Ectodermal cell (in vitro differentiated cells): ENCODE measurements around the gene CLCN1.

ENCODE experiments used
- H3K27ac ChIP-seq: 2 replicates; pipeline ENCODE4 v1.7.0; 2013; ENCODE audit warnings: mild to moderate bottlenecking, low read depth, low read length; ENCODE audit not compliant: insufficient read depth, poor library complexity, severe bottlenecking
- H3K27me3 ChIP-seq: 2 replicates; pipeline ENCODE4 v1.7.0; 2013; ENCODE audit warnings: mild to moderate bottlenecking, low read length; ENCODE audit not compliant: insufficient read depth, control insufficient read depth, poor library complexity, severe bottlenecking
- H3K36me3 ChIP-seq: one replicate; pipeline ENCODE4 v1.7.0; 2013; ENCODE audit warnings: low read length; ENCODE audit not compliant: control insufficient read depth, insufficient read depth
- H3K4me1 ChIP-seq: one replicate; pipeline ENCODE4 v1.7.0; 2013; ENCODE audit warnings: low read length; ENCODE audit not compliant: control insufficient read depth, insufficient read depth
- H3K4me3 ChIP-seq: 2 replicates; pipeline ENCODE4 v1.7.0; 2013; ENCODE audit warnings: low read depth, low read length, control low read depth; ENCODE audit not compliant: insufficient read depth
- H3K9me3 ChIP-seq: 2 replicates; pipeline ENCODE4 v1.7.0; 2013; ENCODE audit warnings: mild to moderate bottlenecking, low read length, moderate library complexity; ENCODE audit not compliant: control insufficient read depth
- WGBS, 2 experiments: methylation state at CpG; one replicate each; pipeline ENCODE4 v1.1.7; 2013; ENCODE audit warnings: missing lambda C conversion rate in 2 of 2; 5-methylcytosine and 5-hydroxymethylcytosine counted together

Gene CLCN1

DNA sequence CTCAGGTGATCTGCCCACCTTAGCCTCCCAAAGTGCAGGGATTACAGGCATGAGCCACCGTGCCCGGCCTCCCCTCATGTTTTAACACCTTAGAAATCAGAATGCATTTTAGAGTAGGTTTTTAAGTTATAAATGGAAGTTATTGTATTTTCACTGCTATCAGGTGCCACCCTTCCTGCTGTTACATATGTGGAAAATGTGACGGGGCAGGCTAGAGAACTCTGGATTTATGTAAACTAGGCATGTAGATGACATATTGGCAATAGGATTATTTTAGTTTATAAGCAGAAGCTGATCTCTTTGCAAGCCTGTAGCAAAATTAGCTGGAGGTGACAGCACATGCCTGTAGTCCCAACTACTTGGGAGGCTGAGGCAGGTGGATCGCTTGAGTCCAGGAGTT is 25.6 kb upstream of the CLCN1 start:
- Histone ChIP-seq H3K4me3 (no peak overlapping the region), H3K36me3 (peaks cover 32% of the 10 kb centered on the region)
- WGBS, 2 experiments, result 93 to 97% methylated on average over 4 of the region's 4 CpGs

DNA sequence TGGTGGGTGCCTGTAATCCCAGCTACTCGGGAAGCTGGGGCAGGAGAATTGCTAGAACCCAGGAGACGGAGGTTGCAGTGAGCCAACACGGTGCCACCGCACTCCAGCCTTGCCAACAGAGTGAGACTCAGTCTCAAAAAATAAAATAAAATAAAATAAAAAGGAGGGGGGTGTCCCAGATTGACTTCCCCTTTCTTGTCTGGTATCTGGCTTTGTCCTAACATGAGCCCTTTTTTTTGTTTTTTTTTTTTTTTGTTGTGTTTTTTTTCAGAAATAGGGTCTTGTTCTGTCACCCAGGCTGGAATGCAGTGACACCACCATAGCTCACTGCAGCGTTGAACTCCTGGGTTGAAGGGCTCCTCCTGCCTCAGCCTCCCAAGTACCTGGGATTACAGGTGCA is 23.0 kb upstream of the CLCN1 start:
- no peak overlapping the region for H3K27ac ChIP-seq
- WGBS, 2 experiments, result 97 to 99% methylated on average over 5 of the region's 5 CpGs

More for the DNA sequence above, 25.6 kb upstream of the CLCN1 start:
- Histone ChIP-seq H3K27me3 (peaks cover 6% of the 10 kb centered on the region), H3K27ac (no peak overlapping the region), H3K4me1 (peaks cover 17% of the 10 kb centered on the region), H3K9me3 (no peaks in the 10 kb centered on the region)

DNA sequence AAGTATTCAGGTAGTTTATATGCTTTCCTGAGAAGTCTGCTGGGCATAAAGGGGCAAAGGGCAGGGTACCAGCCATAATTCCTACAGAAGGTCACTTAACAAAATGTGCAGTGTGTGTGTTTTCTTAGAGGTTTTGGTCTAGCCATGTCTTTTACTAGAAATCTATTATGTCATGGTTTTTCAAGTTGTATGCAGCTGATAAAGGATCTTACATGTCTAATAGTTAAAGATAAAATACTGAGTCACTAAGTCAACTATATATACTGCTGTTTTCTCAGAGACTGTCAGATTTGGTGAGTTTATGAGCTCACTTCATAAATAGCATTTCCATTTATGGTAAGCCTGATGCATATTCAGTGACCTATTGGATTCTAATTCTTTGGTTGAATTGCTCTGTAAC is 20.0 kb upstream of the CLCN1 start:
- no peak overlapping the region for H3K4me3 ChIP-seq
- H3K36me3 ChIP-seq, result peaks cover 77% of the 10 kb centered on the region
- no peaks in the 10 kb centered on the region for H3K4me1 ChIP-seq
- no peaks in the 10 kb centered on the region for H3K27me3 ChIP-seq
- no peaks in the 10 kb centered on the region for H3K9me3 ChIP-seq
- no peak overlapping the region for H3K27ac ChIP-seq

More for the DNA sequence above, 23.0 kb upstream of the CLCN1 start:
- peaks cover 52% of the 10 kb centered on the region for H3K36me3 ChIP-seq
- no peaks in the 10 kb centered on the region for H3K9me3 ChIP-seq
- no peak overlapping the region for H3K4me3 ChIP-seq
- H3K4me1 ChIP-seq, result peaks cover 15% of the 10 kb centered on the region
- no peaks in the 10 kb centered on the region for H3K27me3 ChIP-seq

DNA sequence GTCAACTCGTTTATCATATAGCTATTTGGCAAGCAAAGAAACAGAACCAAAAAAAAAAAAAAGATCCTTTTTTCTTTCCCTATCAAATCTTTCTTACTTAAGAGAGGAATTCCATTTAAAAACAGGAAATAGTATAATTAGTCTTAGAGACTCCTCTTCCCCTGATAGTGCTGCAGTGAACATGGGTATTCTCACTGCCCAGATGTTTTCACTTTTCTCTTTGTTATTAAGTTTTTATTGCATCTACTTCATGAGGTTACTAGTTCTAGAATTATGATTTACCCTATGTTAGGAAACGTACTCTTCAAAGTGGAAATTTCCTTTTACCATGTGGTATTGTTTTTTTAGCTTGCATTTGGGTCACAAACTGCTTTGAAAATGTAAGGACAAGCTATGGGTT is 19.2 kb upstream of the CLCN1 start:
- Histone ChIP-seq H3K36me3 (peaks cover 83% of the 10 kb centered on the region), H3K9me3 (no peaks in the 10 kb centered on the region), H3K27me3 (no peaks in the 10 kb centered on the region), H3K4me1 (no peaks in the 10 kb centered on the region), H3K4me3 (no peak overlapping the region), H3K27ac (no peak overlapping the region)
- WGBS, 2 experiments, result 90 to 100% methylated on average over 1 to 2 of the region's 2 CpGs

DNA sequence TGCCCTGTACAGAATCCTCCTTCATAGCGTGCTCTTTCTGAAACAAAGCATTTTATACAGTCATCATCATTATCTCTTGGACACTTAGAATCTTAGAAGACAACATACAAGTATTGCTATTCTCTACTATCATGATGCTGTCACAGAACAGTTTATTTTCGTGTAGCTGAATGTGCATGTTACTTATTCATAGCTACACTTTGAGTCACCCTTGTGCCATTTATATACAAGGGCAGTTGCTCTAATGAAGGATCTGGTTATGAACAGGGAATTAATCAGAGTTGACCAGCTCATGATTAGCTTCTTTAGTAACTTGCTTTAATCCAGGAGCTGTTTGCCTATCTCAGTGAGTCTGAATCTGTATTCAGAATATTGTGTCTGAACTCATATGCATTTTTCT is 16.6 kb upstream of the CLCN1 start:
- Histone ChIP-seq H3K36me3 (peaks cover 77% of the 10 kb centered on the region), H3K4me3 (no peak overlapping the region), H3K4me1 (no peaks in the 10 kb centered on the region), H3K27me3 (no peaks in the 10 kb centered on the region), H3K27ac (no peak overlapping the region), H3K9me3 (no peaks in the 10 kb centered on the region)
- WGBS, 2 experiments, result 95 to 100% methylated on average over 2 of the region's 2 CpGs

DNA sequence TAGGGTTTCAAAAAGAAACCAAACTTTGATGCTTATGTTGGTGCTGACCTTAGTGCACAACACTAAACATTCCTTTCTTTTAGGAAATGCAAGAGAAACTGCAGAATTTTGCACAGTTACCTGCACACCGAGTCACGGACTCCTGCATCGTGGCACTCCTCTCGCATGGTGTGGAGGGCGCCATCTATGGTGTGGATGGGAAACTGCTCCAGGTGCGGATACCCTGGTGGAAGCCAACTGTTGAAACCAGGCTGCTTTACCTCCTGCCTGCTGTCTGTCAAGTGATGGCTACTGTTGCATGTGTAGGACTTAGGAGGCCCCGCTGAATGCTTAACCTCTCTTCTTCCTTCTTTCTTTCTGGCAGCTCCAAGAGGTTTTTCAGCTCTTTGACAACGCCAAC is 16.1 kb upstream of the CLCN1 start:
- Histone ChIP-seq H3K4me1 (no peaks in the 10 kb centered on the region), H3K27ac (no peak overlapping the region), H3K9me3 (no peaks in the 10 kb centered on the region), H3K27me3 (no peaks in the 10 kb centered on the region), H3K36me3 (peaks cover 78% of the 10 kb centered on the region), H3K4me3 (no peak overlapping the region)
- WGBS, 2 experiments, result 80 to 84% methylated on average over 8 of the region's 8 CpGs

DNA sequence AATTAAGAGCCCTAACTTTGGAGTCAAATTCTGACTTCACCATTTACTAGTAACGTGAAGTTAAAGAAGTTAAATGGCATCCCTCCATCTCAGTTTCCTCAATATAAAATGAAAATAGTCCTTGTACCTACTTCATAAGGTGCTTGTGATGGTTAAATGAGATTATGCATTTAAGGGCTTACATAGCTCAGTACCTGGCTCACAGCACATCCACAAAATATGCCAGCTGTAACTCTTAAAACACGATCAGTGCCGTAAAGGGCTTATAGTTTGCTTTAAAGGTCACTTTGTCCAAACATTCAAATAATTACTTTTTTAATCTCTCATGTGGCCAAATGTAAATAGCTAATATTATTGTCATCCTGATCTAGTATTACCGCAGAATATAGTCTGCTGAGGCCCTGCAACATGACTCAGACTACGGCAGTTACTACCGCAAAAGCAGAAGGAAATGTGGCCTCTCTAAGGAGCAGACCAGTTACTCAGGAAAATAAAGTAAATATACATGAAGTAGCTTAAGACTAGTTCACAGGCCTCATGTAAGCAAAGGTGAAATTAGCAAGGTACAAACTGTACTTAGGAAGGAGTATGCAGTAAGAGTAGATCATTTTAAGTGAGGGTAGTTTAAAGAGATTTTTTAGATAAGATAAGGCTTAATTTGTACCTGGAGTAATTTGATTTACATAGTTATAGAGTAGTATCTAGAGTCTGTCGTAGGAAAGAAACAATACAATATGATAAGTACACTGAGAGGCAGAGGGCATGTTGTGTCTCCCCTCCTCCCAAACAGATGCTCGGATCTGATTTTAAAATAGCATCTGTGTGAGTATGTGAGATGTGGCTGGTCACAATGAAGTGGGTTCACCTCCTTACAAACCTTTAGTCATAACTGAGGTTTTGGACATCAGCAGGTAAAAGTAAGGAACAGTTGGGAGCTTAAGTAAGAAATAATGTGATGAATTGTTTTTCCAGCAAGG is 14.7 kb upstream of the CLCN1 start:
- Histone ChIP-seq H3K4me3 (no peak overlapping the region), H3K27me3 (no peaks in the 10 kb centered on the region), H3K36me3 (peaks cover 71% of the 10 kb centered on the region), H3K27ac (no peak overlapping the region), H3K4me1 (no peaks in the 10 kb centered on the region), H3K9me3 (no peaks in the 10 kb centered on the region)
- 95 to 97% methylated on average over 8 of the region's 8 CpGs for WGBS, 2 experiments

DNA sequence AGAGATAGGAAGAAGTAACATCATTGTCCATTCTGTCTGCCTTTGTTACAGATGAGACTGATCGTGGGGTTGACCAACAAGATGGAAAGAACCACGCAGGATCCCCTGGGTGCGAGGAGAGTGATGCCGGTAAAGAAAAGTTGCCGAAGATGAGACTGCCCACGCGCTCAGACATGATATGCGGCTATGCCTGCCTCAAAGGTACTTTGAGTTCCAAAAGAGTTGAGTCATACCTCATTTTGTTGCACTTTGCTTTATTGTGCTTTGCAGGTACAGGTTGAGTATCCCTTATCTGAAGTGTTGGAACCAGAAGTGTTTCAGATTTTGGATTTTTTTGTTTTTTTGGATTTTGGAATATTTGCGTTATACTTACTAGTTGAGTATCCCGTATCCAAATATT is 12.2 kb upstream of the CLCN1 start:
- Histone ChIP-seq H3K9me3 (no peaks in the 10 kb centered on the region), H3K27me3 (no peaks in the 10 kb centered on the region), H3K4me3 (no peak overlapping the region), H3K27ac (no peak overlapping the region), H3K36me3 (peaks cover 65% of the 10 kb centered on the region), H3K4me1 (no peaks in the 10 kb centered on the region)
- WGBS, 2 experiments, result 94 to 96% methylated on average over 8 to 10 of the region's 10 CpGs

DNA sequence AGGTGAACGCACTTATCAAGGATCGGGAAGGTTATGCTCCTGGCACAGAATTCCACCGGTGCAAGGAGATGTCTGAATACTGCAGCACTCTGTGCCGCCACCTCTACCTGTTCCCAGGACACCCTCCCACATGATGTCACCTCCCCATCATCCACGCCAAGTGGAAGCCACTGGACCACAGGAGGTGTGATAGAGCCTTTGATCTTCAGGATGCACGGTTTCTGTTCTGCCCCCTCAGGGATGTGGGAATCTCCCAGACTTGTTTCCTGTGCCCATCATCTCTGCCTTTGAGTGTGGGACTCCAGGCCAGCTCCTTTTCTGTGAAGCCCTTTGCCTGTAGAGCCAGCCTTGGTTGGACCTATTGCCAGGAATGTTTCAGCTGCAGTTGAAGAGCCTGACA is 11.0 kb upstream of the CLCN1 start:
- H3K4me3 ChIP-seq, result no peak overlapping the region
- no peaks in the 10 kb centered on the region for H3K27me3 ChIP-seq
- 95 to 97% methylated on average over 6 of the region's 6 CpGs for WGBS, 2 experiments
- no peaks in the 10 kb centered on the region for H3K9me3 ChIP-seq
- no peak overlapping the region for H3K27ac ChIP-seq
- H3K36me3 ChIP-seq, result peaks cover 56% of the 10 kb centered on the region
- no peaks in the 10 kb centered on the region for H3K4me1 ChIP-seq

DNA sequence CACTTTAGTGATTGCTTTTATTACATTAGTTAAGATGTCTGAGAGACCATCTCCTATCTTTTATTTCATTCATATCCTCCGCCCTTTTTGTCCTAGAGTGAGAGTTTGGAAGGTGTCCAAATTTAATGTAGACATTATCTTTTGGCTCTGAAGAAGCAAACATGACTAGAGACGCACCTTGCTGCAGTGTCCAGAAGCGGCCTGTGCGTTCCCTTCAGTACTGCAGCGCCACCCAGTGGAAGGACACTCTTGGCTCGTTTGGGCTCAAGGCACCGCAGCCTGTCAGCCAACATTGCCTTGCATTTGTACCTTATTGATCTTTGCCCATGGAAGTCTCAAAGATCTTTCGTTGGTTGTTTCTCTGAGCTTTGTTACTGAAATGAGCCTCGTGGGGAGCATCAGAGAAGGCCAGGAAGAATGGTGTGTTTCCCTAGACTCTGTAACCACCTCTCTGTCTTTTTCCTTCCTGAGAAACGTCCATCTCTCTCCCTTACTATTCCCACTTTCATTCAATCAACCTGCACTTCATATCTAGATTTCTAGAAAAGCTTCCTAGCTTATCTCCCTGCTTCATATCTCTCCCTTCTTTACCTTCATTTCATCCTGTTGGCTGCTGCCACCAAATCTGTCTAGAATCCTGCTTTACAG is 10.4 kb upstream of the CLCN1 start:
- no peak overlapping the region for H3K4me3 ChIP-seq

More for the DNA sequence above, 10.4 kb upstream of the CLCN1 start:
- Histone ChIP-seq H3K4me1 (no peaks in the 10 kb centered on the region), H3K9me3 (no peaks in the 10 kb centered on the region), H3K27ac (no peak overlapping the region), H3K36me3 (peaks cover 50% of the 10 kb centered on the region), H3K27me3 (no peaks in the 10 kb centered on the region)
- 90% methylated on average over 9 to 10 of the region's 10 CpGs for WGBS, 2 experiments
